GM21381 (cell line): Measurements from ENCODE around the gene FAF1.

ENCODE experiments used
- ATAC-seq: cut with Tn5 transposase; IDR thresholded peaks from one replicate; pipeline ENCODE4 v1.9.1; 2021; ENCODE audit warnings: mild to moderate bottlenecking, moderate library complexity; ENCODE audit not compliant: unreplicated experiment

FAF1 gene

GRCh38 chr1:50508040-50508586 is 452.0 kb downstream of the FAF1 start:
- no peak for ATAC-seq

- no peak for ATAC-seq
Measured at GRCh38 chr1:50505427-50505826, 454.6 kb downstream of the FAF1 start.

- ATAC-seq, result no peak
Measured at GRCh38 chr1:50503515-50503914, 456.6 kb downstream of the FAF1 start.

GRCh38 chr1:50502147-50502546 is 457.9 kb downstream of the FAF1 start:
- peak; percentile 65 for ATAC-seq

- no peak for ATAC-seq
Measured at GRCh38 chr1:50497007-50497406, 463.1 kb downstream of the FAF1 start.

- ATAC-seq, result no peak
Measured at GRCh38 chr1:50493710-50494109, 466.4 kb downstream of the FAF1 start.

GRCh38 chr1:50492142-50492541 is 467.9 kb downstream of the FAF1 start:
- ATAC-seq, result no peak

- ATAC-seq, result no peak
Measured at GRCh38 chr1:50491142-50491541, 468.9 kb downstream of the FAF1 start.

- no peak for ATAC-seq
Measured at GRCh38 chr1:50490640-50491039, 469.4 kb downstream of the FAF1 start.

GRCh38 chr1:50488876-50489275 is 471.2 kb downstream of the FAF1 start:
- no peak for ATAC-seq

GRCh38 chr1:50488356-50488755 is 471.7 kb downstream of the FAF1 start:
- ATAC-seq, result no peak

GRCh38 chr1:50487725-50488124 is 472.3 kb downstream of the FAF1 start:
- ATAC-seq, result no peak

GRCh38 chr1:50481142-50481736 is 478.8 kb downstream of the FAF1 start:
- ATAC-seq, result no peak

- no peak for ATAC-seq
Measured at GRCh38 chr1:50476800-50477199, 483.3 kb downstream of the FAF1 start.

GRCh38 chr1:50474859-50475809 is 484.9 kb downstream of the FAF1 start:
- no peak for ATAC-seq

GRCh38 chr1:50473513-50473912 is 486.6 kb downstream of the FAF1 start:
- ATAC-seq, result no peak

GRCh38 chr1:50471967-50472366 is 488.1 kb downstream of the FAF1 start:
- ATAC-seq, result no peak

- no peak for ATAC-seq
Measured at GRCh38 chr1:50462964-50463363, 497.1 kb downstream of the FAF1 start.

GRCh38 chr1:50458507-50458906 is 501.6 kb downstream of the FAF1 start:
- ATAC-seq, result no peak

GRCh38 chr1:50454911-50455310 is 505.2 kb downstream of the FAF1 start:
- no peak for ATAC-seq

GRCh38 chr1:50453266-50453665 is 506.8 kb downstream of the FAF1 start:
- no peak for ATAC-seq

- ATAC-seq, result no peak
Measured at GRCh38 chr1:50452700-50453099, 507.4 kb downstream of the FAF1 start.
